Esophagus muscularis mucosa (tissue), 3 donors: ENCODE measurements around the gene SND1.

Experiments
- POLR2AphosphoS5 ChIP-seq, 2 donors: sonication (generic); formaldehyde crosslinking; IDR thresholded peaks; one replicate each; pipeline ENCODE4 v1.6.1; 2017; ENCODE audit warnings: antibody characterized with exemption in 2 of 2
- TF ChIP-seq, protein P1 (sequence below), 3 experiments: fragments of 200-600 bp in 2 of 3; fragments of 450-650 bp in 1 of 3; sonication (generic) in 2 of 3; IDR thresholded peaks; one replicate each; pipeline ENCODE4 v1.5.1; 2017 to 2019; ENCODE audit warnings: antibody characterized with exemption in 3 of 3, mild to moderate bottlenecking in 2 of 3, moderate library complexity in 1 of 3

DNA sequence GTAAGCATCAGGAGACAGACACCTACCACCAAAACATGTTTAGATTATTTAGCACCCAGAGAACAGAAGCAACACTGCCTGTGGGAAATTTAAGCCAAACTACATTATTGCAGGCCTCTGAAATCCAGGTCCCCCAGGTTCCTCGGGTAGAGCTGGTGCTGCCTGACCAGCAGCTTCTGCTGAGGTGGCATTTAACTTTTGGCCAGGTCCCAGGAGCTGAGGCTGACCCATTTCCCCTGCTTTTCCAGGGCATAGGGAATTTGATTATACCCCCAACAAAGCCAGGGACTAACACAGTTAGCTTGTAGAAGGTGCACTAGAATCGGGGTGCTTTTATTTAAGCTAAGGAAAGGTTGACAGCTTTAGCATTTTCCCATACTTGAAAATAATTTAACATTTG, 374.6 kb downstream of the SND1 start:
- TF ChIP-seq, protein P1, sequence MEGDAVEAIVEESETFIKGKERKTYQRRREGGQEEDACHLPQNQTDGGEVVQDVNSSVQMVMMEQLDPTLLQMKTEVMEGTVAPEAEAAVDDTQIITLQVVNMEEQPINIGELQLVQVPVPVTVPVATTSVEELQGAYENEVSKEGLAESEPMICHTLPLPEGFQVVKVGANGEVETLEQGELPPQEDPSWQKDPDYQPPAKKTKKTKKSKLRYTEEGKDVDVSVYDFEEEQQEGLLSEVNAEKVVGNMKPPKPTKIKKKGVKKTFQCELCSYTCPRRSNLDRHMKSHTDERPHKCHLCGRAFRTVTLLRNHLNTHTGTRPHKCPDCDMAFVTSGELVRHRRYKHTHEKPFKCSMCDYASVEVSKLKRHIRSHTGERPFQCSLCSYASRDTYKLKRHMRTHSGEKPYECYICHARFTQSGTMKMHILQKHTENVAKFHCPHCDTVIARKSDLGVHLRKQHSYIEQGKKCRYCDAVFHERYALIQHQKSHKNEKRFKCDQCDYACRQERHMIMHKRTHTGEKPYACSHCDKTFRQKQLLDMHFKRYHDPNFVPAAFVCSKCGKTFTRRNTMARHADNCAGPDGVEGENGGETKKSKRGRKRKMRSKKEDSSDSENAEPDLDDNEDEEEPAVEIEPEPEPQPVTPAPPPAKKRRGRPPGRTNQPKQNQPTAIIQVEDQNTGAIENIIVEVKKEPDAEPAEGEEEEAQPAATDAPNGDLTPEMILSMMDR (IDR thresholded peaks at IDR 0.05): no peak
- TF ChIP-seq POLR2AphosphoS5 (IDR thresholded peaks at IDR 0.05): no peak
